ENCODE data around the gene ATP6V1C2. TPM values are rescaled to one million over a fixed set of nuclear protein-coding genes. Genes with fewer than 3 reads are reported as not detected.

The ATP6V1C2 gene
- total RNA-seq, 1 donor from 2014 or later = not detected

DNA sequence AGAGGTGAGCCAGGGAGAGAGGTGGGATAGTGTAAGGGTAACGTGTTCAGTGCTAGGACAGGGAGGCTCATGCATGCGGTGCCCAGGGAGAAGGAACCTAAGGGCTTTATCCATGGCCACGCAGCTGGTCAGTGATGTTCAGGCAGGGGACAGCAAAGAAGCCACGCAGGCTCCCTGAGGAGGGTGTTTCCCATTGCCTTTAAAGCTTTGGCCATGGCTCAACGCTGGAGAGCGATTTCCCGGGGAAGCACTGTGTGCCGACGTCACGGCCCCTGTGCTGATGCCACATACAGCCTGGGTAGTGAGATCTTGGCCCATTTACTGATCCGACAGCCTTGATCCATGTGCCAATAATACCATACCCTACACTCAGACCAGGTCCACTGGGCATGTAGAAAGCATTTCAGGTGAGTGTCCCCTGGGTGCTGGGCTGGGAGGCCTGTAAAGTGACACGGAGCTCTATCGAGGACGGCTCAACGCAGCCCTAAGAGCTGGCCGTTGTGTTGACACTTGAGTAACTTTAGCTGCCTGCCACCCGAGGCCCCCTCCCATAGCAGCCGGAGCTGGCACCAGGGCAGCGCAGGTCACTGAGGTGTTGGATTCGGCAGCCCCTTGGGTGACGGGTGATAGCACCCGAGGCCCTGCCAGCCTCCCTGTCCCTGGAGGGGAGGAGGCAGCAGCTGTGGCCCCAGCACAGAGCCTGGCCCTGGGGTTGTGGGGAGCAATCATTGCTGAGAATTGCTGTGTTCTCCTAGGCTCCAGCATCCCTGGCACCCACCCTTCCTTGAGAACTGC is 49.7 kb downstream of the ATP6V1C2 start:
- peaks cover 7% of the 10 kb centered on the region for H3K4me1 Mint-ChIP-seq (ENCODE audit: low read depth, unreplicated experiment)
- no peaks in the 10 kb centered on the region for H3K36me3 Mint-ChIP-seq (ENCODE audit: unreplicated experiment)
- H3K27ac Mint-ChIP-seq (ENCODE audit: unreplicated experiment) = no peak overlapping the region
- H3K27me3 Mint-ChIP-seq (ENCODE audit: unreplicated experiment) = no peaks in the 10 kb centered on the region
- TF ChIP-seq, protein P1, sequence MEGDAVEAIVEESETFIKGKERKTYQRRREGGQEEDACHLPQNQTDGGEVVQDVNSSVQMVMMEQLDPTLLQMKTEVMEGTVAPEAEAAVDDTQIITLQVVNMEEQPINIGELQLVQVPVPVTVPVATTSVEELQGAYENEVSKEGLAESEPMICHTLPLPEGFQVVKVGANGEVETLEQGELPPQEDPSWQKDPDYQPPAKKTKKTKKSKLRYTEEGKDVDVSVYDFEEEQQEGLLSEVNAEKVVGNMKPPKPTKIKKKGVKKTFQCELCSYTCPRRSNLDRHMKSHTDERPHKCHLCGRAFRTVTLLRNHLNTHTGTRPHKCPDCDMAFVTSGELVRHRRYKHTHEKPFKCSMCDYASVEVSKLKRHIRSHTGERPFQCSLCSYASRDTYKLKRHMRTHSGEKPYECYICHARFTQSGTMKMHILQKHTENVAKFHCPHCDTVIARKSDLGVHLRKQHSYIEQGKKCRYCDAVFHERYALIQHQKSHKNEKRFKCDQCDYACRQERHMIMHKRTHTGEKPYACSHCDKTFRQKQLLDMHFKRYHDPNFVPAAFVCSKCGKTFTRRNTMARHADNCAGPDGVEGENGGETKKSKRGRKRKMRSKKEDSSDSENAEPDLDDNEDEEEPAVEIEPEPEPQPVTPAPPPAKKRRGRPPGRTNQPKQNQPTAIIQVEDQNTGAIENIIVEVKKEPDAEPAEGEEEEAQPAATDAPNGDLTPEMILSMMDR (IDR thresholded peaks at IDR 0.05; ENCODE audit: partially characterized antibody, unreplicated experiment) = no peak
- H3K4me3 Mint-ChIP-seq (ENCODE audit: unreplicated experiment) = no peak overlapping the region
- no peak for DNase-seq
- H3K9me3 Mint-ChIP-seq (ENCODE audit: unreplicated experiment) = peaks cover 2% of the 10 kb centered on the region

- Mint-ChIP-seq H3K4me1 (ENCODE audit: low read depth, unreplicated experiment) (peaks cover 7% of the 10 kb centered on the region), H3K9me3 (ENCODE audit: unreplicated experiment) (peaks cover 2% of the 10 kb centered on the region), H3K27ac (ENCODE audit: unreplicated experiment) (no peak overlapping the region), H3K36me3 (ENCODE audit: unreplicated experiment) (no peaks in the 10 kb centered on the region), H3K27me3 (ENCODE audit: unreplicated experiment) (no peaks in the 10 kb centered on the region), H3K4me3 (ENCODE audit: unreplicated experiment) (no peak overlapping the region)
- TF ChIP-seq, protein P1 (IDR thresholded peaks at IDR 0.05; ENCODE audit: partially characterized antibody, unreplicated experiment) = no peak
- no peak for DNase-seq
These were observed 50.4 kb downstream of the ATP6V1C2 start for GRCh38 chr2:10771786-10772185.

DNA sequence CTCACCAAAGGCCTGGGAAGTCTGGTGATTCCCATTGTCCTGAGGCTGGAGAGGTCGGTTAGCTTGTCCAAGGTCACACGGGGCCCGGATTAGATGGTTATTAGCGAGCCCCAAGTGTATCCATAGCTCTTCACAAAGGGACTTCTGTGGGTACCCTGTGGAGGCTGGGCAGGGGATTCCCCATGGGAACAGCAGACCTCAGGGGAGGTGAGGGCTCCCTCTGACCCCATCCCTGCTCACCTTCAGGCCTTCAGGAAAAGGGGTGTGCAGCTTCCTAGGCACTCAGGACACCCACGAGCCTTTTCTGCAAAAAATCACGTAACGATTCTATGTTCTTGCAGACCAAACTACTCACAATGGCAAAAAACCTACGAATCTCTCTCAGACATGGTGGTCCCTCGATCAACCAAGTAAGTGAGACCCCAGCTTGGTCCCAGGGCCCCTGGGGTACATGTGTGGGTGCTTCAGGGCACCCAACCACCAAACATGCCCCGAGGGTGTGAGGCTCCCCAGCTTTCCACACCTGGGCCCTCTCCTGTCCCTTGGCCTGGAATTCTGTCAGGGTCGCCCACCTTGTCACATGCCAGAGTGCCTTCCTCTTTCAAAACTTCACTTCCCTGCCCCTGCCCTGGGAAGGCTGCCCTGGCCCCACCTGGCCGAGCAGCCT is 50.9 kb downstream of the ATP6V1C2 start:
- Mint-ChIP-seq H3K9me3 (ENCODE audit: unreplicated experiment) (peaks cover 2% of the 10 kb centered on the region), H3K36me3 (ENCODE audit: unreplicated experiment) (no peaks in the 10 kb centered on the region), H3K27me3 (ENCODE audit: unreplicated experiment) (peaks cover under 1% of the 10 kb centered on the region), H3K4me1 (ENCODE audit: low read depth, unreplicated experiment) (peaks cover 7% of the 10 kb centered on the region), H3K27ac (ENCODE audit: unreplicated experiment) (no peak overlapping the region), H3K4me3 (ENCODE audit: unreplicated experiment) (no peak overlapping the region)
- no peak for DNase-seq
- TF ChIP-seq, protein P1 (IDR thresholded peaks at IDR 0.05; ENCODE audit: partially characterized antibody, unreplicated experiment) = no peak

GRCh38 chr2:10772868-10773215 is 51.4 kb downstream of the ATP6V1C2 start:
- H3K4me3 Mint-ChIP-seq (ENCODE audit: unreplicated experiment) = no peak overlapping the region
- no peaks in the 10 kb centered on the region for H3K36me3 Mint-ChIP-seq (ENCODE audit: unreplicated experiment)
- peaks cover 2% of the 10 kb centered on the region for H3K9me3 Mint-ChIP-seq (ENCODE audit: unreplicated experiment)
- H3K4me1 Mint-ChIP-seq (ENCODE audit: low read depth, unreplicated experiment) = peaks cover 7% of the 10 kb centered on the region
- TF ChIP-seq, protein P1 (IDR thresholded peaks at IDR 0.05; ENCODE audit: partially characterized antibody, unreplicated experiment) = no peak
- peaks cover 3% of the 10 kb centered on the region for H3K27me3 Mint-ChIP-seq (ENCODE audit: unreplicated experiment)
- DNase-seq = no peak
- H3K27ac Mint-ChIP-seq (ENCODE audit: unreplicated experiment) = no peak overlapping the region

GRCh38 chr2:10773821-10774341 is 52.5 kb downstream of the ATP6V1C2 start:
- H3K36me3 Mint-ChIP-seq (ENCODE audit: unreplicated experiment) = no peaks in the 10 kb centered on the region
- TF ChIP-seq, protein P1 (IDR thresholded peaks at IDR 0.05; ENCODE audit: partially characterized antibody, unreplicated experiment) = no peak
- peaks cover 7% of the 10 kb centered on the region for H3K4me1 Mint-ChIP-seq (ENCODE audit: low read depth, unreplicated experiment)
- no peak overlapping the region for H3K4me3 Mint-ChIP-seq (ENCODE audit: unreplicated experiment)
- no peak for DNase-seq
- H3K27me3 Mint-ChIP-seq (ENCODE audit: unreplicated experiment) = peaks cover 3% of the 10 kb centered on the region
- peaks cover 2% of the 10 kb centered on the region for H3K9me3 Mint-ChIP-seq (ENCODE audit: unreplicated experiment)
- H3K27ac Mint-ChIP-seq (ENCODE audit: unreplicated experiment) = no peak overlapping the region
